ENCODE results near the gene PARD3.

The PARD3 gene

GRCh38 chr10:34801097-34801733 lies 13.9 kb downstream of the PARD3 start:
- in situ Hi-C loops (cut with HindIII; ENCODE audit: low sequenced_read_pairs) = no loop called here
- no peak overlapping the region for H3K4me3 ChIP-seq (ENCODE audit: low read depth, low read length)
- TF ChIP-seq CTCF (IDR thresholded peaks at IDR 0.05; ENCODE audit: low read depth, low read length, missing control alignments) = no peak
- DNase-seq (ENCODE audit: low read depth) = no peak

GRCh38 chr10:34800624-34801023 lies 14.5 kb downstream of the PARD3 start:
- no peak for TF ChIP-seq CTCF (IDR thresholded peaks at IDR 0.05; ENCODE audit: low read depth, low read length, missing control alignments)
- H3K4me3 ChIP-seq (ENCODE audit: low read depth, low read length) = no peak overlapping the region
- no peak for DNase-seq (ENCODE audit: low read depth)
- in situ Hi-C loops (cut with HindIII; ENCODE audit: low sequenced_read_pairs) = no loop called here

- TF ChIP-seq CTCF (IDR thresholded peaks at IDR 0.05; ENCODE audit: low read depth, low read length, missing control alignments) = no peak
- in situ Hi-C loops (cut with HindIII; ENCODE audit: low sequenced_read_pairs) = no loop called here
- no peak for DNase-seq (ENCODE audit: low read depth)
- H3K4me3 ChIP-seq (ENCODE audit: low read depth, low read length) = no peak overlapping the region
These were observed 16.4 kb downstream of the PARD3 start for GRCh38 chr10:34798654-34799053.

DNA sequence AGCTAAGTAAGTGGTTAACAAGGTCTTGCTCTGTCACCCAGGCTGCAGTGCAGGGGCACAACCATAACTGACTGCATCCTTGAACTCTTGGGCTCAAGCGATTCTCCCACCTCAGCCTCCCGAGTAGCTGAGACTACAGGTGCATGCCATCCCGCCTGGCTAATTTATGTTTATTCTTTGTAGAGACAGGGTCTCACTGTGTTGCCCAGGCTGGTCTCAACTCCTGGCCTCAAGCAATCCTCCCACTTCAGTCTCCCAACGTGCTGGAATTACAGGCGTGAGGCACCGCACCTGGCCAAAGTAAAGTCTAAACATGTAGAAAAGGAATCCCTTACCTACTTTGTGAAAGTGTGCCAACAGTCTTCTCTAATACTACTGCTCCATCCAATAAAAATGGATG lies 17.9 kb downstream of the PARD3 start:
- no peak for DNase-seq (ENCODE audit: low read depth)
- TF ChIP-seq CTCF (IDR thresholded peaks at IDR 0.05; ENCODE audit: low read depth, low read length, missing control alignments) = no peak
- in situ Hi-C loops (cut with HindIII; ENCODE audit: low sequenced_read_pairs) = no loop called here
- no peak overlapping the region for H3K4me3 ChIP-seq (ENCODE audit: low read depth, low read length)

DNA sequence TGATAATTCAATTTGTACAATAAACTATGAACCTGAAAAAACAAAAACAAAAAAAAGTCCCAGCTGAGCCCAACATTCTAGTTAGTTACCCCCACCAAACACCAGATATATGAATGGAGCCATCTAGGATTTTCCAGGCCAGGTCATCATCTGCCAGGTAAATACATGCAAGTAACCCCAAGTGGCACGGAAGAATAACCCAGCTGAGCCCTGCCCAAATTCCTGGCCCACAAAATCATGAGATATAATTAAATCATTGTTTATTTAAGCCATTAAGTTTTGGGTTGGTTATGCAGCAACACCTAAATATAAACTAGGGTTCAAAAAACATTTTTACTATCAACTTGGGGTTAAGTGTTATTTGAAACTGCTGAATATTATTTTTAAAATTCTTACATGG lies 19.0 kb downstream of the PARD3 start:
- no peak for DNase-seq (ENCODE audit: low read depth)
- no peak overlapping the region for H3K4me3 ChIP-seq (ENCODE audit: low read depth, low read length)
- no peak for TF ChIP-seq CTCF (IDR thresholded peaks at IDR 0.05; ENCODE audit: low read depth, low read length, missing control alignments)
- in situ Hi-C loops (cut with HindIII; ENCODE audit: low sequenced_read_pairs) = no loop called here

DNA sequence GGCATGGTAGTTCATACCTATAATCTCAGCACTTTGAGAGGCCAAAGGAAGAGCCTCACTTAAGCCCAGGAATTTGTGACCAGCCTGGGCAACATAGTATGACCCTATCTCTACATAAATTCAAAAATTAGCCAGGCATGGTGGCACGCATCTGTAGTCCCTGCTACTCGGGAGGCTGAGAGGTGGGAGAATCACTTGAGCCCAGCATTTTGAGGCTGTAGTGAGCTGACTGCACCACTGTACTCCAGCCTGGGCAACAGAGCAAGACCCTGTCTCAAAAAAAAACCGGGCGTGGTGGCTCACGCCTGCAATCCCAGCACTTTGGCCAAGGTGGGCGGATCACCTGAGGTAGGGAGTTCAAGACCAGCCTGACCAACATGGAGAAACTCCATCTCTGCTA lies 19.8 kb downstream of the PARD3 start:
- in situ Hi-C loops (cut with HindIII; ENCODE audit: low sequenced_read_pairs) = no loop called here
- TF ChIP-seq CTCF (IDR thresholded peaks at IDR 0.05; ENCODE audit: low read depth, low read length, missing control alignments) = no peak
- no peak overlapping the region for H3K4me3 ChIP-seq (ENCODE audit: low read depth, low read length)
- no peak for DNase-seq (ENCODE audit: low read depth)
